G401 (cell line): ENCODE measurements around the gene HNRNPUL1. TPM values are rescaled to one million over a fixed set of nuclear protein-coding genes. Genes with fewer than 3 reads are reported as not detected.
"Not testable (repeated sequence)": the region's sequence is repeated elsewhere in the genome, so short reads cannot be mapped to it uniquely, and the experiment has no call there.

Source experiments
- DNase-seq: peaks from one replicate; pipeline ENCODE4 v3.0.0-alpha.2; 2015; ENCODE audit warnings: low spot score
- in situ Hi-C: cut with HindIII; loops from 2 replicates; pipeline ENCODE4 v1.10.0; 2016; ENCODE audit warnings: low sequenced_read_pairs, mixed read lengths
- total RNA-seq: library from RNA; depleted of rRNA; stranded (reverse); fragments of >200 nt; shearing (Covaris generic); gene quantifications from 2 replicates; pipeline ENCODE4 v1.2.3, GENCODE V29; 2014

Gene HNRNPUL1
- total RNA-seq, 1 experiment from 2014 or later: 116 TPM

DNA sequence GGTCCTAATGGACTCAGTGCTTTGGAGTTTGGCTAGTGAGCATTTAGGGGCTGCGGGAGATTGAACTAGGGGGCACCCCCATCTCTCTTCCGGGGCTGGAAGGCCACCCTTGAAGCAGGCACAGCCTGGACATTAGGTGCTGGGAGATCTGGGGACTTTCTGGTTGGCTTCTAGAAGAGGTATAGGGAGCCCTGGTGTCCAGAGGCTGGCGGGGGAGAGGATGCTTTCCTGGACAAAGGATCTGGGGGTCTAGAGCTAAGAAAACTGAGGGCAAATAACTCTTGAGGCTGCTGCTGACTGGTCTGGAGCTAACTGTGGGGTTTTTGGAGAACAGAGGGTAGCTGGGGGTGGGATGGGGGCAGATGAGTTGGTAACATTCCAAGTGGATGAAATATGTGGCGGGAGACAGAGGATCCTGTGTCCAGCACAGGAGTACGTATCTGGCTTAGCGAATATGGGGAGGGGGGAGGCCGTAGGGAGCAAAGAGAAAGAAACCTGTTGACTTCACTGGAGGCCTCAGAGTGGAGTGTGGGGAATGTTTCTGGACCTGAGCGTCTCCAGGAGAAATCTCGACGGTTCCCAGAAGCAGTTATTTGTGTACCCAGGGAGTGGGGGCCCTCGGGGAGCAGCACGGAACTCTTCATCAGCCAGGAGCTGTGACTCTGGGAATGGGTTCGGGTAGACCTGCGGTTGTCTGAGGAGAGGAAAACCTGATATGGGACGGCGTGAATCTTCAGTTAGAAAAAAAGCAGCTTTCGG lies 1.4 kb downstream of the HNRNPUL1 start:
- DNase-seq: no peak
- in situ Hi-C loops: no loop called here

DNA sequence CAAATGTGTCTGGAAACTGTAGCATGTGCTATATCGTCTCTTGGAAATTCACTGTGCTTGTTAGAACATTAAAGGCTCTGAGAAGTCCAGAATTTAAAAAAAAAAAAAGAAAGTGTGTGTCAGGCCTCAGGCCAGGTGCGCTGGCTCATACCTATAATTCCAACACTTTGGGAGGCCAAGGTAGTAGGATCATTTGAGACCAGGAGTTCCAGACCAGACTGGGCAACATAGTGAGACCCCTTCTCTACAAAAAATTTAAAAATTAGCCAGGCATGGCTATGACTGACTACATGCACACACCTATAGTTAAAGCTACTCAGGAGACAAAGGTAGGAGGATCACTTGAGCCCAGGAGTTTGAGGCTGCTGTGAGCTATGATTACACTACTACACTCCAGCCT lies 4.9 kb downstream of the HNRNPUL1 start:
- in situ Hi-C loops: no loop called here
- DNase-seq: no peak

- in situ Hi-C loops: no loop called here
These were observed 5.4 kb downstream of the HNRNPUL1 start for GRCh38 chr19:41269571-41269970.

DNA sequence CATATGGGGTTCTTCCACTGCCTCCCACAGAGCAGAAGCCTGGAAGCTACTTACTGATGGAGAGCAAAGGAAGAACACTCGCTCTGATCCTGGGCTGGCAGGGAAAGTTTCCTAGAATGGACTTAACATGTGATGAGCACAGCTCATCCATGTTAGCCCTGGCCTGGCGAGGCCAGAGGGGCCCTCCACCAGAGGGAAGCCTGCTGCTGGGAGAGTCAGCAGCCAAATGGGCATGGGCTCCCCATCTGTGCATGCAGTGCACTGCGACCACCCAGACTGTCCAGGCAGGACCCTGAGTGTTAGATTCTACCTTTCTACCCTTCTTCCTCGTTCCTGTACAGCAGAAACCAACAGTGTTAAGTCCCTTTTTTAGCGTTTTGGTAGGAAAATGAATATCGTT lies 8.9 kb downstream of the HNRNPUL1 start:
- DNase-seq: no peak
- in situ Hi-C loops: no loop called here

More at GRCh38 chr19:41269571-41269970, 5.4 kb downstream of the HNRNPUL1 start:
- DNase-seq: no peak

DNA sequence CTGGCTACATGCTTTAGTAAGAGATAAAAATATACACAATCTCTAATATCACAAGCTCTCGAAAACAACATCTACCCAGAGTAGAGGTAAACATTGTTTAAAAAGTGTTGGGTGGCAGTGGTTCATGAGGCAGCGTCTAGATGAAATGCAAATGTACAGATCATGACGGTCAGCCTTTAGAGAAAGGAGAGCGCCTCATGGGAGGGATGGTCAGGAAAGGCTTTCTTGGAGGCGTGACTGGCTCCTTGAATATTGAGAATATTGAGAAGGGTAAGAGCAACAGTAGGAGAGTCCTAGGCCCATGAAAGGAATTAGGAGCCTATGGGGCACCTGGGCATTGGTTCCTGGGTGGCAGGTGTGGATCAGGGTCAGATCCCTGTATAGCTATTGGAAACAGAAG lies 10.6 kb downstream of the HNRNPUL1 start:
- no peak for DNase-seq
- in situ Hi-C loops: no loop called here

DNA sequence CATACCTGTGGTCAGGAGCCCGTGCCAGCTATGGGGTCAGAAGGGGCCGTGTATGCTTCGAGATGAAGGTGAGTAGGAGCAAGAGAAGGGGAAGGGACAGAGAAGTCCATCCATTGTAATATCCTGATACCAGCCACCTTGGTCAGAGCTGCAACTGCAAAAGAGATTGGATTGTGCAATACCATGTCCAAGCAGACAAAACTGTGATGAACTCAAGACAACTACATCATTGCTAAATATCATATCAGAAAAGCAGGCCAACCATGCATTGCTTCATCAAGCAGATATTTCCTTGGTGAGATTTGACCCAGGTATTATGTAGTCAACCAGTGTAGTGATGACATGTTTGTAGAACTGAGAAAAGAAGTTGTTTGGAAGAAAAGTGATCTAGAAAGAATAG lies 12.1 kb downstream of the HNRNPUL1 start:
- in situ Hi-C loops: no loop called here
- no peak for DNase-seq

DNA sequence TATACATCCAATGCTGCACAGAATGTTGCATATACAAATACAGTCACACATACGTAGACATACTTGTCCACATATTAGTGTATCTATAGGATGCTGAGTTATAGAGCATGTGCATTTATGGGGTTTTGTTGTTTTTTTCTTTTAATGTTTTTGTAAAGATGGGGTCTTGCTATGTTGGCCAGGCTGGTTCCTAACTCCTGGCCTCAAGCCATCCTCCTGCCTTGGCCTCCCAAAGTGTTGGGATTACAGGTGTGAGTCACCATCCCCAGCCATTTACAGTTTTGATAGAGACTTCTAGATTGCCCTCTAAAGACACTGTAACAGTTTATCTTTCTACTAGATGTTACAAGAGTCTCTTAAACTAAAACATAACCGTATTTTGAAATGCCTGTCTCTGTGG lies 14.3 kb downstream of the HNRNPUL1 start:
- no peak for DNase-seq
- in situ Hi-C loops: no loop called here

- in situ Hi-C loops: no loop called here
- DNase-seq: no peak
These were observed 24.7 kb downstream of the HNRNPUL1 start for GRCh38 chr19:41288673-41289530.

DNA sequence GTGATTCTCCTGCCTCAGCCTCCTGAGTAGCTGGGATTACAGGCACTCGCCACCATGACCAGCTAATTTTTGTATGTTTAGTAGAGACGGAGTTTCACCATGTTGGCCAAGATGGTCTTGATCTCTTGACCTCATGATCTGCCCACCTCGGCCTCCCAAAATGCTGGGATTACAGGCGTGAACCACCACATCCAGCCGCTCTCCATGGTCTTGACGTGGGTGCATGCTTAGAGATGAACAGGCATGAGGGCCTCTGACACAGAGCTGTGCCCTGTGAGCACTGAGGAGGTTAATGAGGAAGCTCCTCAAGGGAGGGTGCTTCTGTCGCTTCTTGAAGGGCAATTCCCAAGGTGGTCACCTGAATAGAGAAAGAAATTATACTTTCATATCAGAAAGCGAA lies 25.6 kb downstream of the HNRNPUL1 start:
- DNase-seq, in situ Hi-C loops: not testable (repeated sequence)

DNA sequence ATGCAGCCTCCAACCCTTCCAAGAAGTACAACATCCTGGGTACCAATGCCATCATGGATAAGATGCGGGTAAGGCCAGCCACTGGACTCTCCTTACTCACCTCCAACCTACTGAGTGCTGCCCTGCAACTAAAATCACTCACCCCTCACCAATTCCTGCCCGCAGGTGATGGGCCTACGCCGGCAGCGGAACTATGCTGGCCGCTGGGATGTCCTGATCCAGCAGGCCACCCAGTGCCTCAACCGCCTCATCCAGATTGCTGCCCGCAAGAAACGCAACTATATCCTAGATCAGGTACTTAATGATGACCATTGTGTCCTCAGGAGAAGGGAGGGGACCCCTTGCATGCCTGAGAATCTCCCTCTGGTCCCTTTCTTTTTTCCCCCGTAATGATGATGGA lies 30.2 kb downstream of the HNRNPUL1 start:
- in situ Hi-C loops: no loop called here
- DNase-seq: no peak

DNA sequence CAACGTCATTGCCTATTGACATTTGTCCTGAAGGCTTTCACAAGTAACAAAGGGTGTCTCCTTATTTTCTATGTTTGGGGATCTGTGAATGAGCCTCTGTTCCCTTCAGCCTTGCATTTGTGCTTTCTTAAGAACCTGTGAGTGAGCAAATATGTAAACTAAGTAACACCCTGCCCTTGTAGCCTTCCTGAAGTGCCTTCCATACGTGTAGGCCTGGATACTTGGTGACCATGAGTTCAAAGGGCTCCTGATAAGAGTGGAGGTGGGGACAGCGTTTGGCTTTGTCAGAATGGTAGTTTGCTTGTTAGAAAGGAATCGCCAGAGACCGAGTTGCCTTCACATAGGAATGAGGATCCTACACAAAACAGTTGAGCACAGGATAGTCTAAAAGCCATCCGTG lies 31.3 kb downstream of the HNRNPUL1 start:
- in situ Hi-C loops: no loop called here
- DNase-seq: no peak

DNA sequence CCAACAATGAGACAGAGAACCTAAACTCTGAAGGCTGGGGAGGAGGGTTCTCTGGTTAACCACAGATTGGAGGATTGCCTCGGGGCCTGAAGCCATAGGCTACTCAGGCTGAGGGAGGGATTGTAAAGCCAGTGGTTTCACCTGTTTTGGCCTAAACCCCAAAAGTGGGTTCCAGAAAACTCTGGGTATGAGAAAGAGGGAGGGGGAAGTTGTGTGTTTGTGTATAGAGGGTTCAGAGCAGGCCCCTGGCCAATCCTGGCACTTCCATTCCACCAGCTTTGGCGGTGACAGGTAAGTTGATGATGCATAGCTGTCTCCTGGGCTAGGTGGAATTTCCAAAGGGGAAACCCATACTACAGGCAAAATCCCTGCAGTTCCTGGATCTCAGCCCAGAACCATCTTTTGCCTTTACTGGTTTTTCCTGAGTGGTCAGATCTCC lies 32.3 kb downstream of the HNRNPUL1 start:
- in situ Hi-C loops: no loop called here
- no peak for DNase-seq

DNA sequence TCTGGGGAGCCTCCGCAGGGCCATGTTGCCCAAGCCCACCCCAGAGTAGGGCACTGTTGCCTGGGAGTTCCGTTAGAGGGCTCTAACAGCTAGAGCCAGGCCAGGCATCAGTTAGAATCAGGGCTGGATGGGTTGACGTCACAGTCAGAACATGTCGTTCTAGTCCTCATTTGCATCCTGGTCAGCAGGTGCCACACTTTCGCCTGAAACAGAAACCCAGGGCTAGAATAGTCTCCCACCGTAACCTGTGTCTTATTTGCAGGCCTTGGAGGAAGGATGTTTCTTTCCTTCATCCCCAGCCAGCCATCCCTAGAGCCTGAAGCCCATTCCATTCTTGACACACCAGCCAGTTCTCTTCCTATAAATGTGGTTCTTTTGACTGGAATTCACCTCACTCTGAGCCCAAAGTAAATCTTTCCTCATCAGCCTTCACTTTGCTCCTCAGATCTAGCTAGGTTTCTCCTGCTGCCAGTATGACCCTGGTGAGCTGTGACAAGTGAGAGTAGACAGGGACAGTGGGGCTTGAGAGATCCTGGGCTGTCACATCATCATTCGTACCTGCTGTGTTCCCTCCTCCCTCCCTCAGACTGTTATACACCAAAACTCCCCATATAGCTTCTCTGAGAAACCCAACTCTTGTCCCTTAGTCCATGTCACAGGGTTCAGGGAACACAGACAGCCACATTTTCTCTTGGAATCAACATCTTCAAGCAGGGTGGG lies 33.6 kb downstream of the HNRNPUL1 start:
- no peak for DNase-seq
- in situ Hi-C loops: no loop called here

- in situ Hi-C loops: no loop called here
- no peak for DNase-seq
These were observed 34.3 kb downstream of the HNRNPUL1 start for GRCh38 chr19:41298348-41298964.

DNA sequence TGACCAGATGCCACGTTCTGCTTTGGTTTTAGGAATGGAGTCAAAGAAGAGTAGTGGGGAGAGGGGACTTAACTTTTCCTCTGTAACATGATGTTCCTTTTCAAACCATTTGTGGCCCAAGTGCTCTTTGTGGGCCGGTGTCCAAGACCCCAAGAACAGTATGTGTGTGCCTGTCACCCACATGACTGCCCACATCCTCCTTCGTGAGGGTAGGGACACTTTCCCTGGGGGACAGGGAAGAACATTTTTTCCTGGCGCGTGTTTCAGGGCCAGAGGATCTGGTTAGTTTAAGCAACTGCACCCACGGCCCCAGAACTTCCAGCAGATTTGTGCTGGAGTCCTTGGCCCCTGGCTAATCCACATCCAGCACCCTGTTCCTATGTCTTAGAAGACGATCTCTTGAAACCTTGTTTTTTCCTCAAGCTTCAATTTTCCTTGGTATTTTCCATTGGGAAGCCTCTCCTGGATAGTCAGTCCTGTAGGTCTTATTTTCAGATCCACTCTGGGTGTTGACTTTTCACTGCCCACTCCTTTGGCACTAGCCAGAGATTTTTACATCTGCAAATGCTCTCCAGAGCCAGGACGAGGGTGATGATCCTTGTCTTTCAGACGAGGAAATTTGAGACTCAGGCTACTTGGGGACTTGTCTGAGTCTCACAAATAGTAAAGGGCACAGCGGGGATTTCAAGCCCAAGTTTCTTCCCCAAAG lies 35.0 kb downstream of the HNRNPUL1 start:
- in situ Hi-C loops: no loop called here
- no peak for DNase-seq

DNA sequence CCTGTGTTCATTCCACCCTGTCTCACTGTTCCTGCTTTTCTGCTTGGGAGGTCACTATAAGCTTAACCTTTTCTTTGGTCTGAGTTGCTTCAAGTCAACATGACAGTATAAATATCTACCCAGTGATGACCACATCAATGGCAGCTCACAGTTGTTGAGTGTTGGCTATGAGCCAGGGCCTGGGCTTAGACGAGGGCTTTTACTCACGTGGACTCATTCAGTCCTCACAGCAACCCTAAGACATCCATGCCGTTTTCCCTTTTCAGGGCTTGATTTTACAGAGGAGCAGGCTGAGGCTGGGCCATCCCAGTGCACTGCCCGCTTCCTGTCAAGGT lies 35.5 kb downstream of the HNRNPUL1 start:
- in situ Hi-C loops: no loop called here

DNA sequence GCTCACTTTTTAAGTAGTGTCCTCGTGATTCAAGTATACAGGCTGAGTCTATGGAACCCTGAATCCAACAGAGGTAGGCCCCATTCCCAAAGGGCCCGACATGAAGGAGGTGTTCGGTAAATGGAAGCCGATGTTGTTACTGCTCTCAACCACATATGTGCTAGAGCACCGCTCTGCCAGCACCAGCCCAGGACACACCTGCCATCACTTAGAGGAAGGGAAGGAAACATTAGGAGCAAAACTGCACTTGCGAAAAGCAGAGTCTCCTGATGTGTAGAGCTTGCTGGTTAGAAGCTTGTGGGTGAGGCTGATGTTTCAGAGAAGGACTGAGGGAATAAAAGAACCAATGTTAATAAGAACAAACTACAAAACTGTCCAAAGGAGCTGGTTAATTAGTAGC lies 36.4 kb downstream of the HNRNPUL1 start:
- DNase-seq: no peak
- in situ Hi-C loops: no loop called here

More for the DNA sequence above, 35.5 kb downstream of the HNRNPUL1 start:
- DNase-seq: no peak

DNA sequence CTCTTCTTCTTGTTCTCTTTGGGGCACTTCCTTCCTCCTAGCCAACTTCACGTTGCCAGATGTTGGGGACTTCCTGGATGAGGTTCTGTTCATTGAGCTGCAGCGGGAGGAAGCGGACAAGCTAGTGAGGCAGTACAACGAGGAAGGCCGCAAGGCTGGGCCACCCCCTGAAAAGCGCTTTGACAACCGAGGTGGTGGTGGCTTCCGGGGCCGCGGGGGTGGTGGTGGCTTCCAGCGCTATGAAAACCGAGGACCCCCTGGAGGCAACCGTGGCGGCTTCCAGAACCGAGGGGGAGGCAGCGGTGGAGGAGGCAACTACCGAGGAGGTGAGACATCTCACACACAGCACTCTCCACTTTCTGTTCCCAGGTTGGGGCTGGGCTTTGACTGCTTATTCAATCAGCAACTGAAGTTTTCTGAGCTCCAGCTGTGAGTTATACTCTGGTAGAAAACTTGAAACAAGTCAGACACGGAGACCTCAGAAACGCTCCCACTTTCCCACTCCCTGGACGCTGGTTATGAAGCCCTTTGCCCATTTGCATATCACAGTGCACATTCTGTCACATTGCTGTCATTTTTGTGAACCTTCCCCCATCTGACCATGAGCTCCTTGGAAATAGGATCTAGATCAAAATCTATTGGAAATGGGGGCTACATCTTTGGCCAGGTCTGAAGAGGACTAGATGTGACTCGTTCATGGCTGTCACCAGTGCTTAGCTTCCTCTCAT lies 38.6 kb downstream of the HNRNPUL1 start:
- in situ Hi-C loops: no loop called here
- DNase-seq: no peak
